Measurements from ENCODE around the gene HOXA3.

HOXA3 gene

DNA sequence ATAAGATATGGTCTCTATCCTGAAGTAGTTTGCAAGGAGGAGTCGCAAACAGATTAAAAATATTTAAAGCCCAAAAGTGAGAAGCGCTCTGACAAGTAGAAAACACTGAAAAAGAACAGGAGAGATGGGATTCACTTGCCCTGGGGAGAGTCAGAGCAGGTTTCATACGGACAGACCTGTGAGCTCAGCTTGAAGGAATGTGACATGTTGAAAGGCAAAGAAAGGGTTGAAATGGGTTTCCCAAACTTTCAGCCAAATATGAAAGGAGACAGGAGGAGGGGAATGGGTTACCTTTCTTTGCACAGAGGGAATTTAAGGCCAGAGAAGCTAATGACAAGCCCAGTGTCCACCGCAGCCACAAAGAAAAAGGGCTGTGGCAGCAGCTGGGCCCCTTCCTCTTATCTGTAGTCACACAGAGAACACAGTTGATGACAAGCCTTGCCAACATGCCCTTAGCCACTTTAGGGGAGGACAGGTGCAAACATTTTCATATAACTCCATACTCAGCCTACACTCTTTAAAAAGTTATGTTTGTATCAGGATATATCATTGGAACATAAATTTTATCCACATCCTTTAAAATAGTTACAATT is 71.4 kb downstream of the HOXA3 start:
- in situ Hi-C loops (cut with HindIII; ENCODE audit: low pct_ligation_motif_present, low sequenced_read_pairs): no loop called here
- Histone ChIP-seq H3K27me3 (replicated peaks) (no peaks in the 10 kb centered on the region), H3K27ac (no peak overlapping the region), H3K36me3 (replicated peaks) (no peaks in the 10 kb centered on the region), H3K4me3 (ENCODE audit: low read depth, low read length) (no peak overlapping the region)
- TF ChIP-seq, protein P1, sequence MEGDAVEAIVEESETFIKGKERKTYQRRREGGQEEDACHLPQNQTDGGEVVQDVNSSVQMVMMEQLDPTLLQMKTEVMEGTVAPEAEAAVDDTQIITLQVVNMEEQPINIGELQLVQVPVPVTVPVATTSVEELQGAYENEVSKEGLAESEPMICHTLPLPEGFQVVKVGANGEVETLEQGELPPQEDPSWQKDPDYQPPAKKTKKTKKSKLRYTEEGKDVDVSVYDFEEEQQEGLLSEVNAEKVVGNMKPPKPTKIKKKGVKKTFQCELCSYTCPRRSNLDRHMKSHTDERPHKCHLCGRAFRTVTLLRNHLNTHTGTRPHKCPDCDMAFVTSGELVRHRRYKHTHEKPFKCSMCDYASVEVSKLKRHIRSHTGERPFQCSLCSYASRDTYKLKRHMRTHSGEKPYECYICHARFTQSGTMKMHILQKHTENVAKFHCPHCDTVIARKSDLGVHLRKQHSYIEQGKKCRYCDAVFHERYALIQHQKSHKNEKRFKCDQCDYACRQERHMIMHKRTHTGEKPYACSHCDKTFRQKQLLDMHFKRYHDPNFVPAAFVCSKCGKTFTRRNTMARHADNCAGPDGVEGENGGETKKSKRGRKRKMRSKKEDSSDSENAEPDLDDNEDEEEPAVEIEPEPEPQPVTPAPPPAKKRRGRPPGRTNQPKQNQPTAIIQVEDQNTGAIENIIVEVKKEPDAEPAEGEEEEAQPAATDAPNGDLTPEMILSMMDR (IDR thresholded peaks at IDR 0.05; ENCODE audit: low read depth, low read length, missing control alignments): no peak
- DNase-seq: no peak

DNA sequence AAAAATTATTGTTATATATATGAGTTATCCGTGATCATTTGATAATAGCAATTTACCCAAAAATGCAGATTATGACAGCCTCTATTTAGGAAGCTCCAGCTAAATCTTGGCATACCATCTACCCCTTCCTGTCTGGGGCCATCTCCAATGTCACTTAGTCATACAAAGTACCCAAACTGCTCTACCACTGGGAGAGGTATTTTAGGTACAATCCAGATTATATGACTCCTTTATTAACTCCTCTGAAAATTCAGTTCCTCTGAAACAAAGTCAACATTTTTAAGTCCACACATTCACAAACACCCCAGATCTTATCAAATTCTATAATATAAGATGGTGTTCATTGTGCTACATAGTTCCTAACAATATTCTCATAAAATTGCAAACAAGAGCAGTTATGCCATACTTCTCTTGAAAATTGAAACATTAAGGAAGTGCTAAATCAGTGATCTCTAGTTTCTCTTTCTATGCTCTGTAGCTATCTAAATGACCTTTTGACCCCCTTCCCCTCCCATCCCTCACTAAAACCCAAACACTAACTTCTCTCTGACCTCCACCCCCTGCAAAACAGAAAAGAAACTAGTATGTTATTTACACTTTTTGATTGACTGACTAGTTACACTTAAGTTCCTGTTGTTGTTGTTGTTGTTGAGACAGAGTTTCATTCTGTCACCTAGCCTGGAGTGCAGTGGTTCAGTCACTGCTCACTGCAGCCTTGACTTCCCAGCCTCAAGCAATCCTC is 73.0 kb downstream of the HOXA3 start:
- no peak for DNase-seq
- in situ Hi-C loops (cut with HindIII; ENCODE audit: low pct_ligation_motif_present, low sequenced_read_pairs): no loop called here
- H3K27ac ChIP-seq: no peak overlapping the region

DNA sequence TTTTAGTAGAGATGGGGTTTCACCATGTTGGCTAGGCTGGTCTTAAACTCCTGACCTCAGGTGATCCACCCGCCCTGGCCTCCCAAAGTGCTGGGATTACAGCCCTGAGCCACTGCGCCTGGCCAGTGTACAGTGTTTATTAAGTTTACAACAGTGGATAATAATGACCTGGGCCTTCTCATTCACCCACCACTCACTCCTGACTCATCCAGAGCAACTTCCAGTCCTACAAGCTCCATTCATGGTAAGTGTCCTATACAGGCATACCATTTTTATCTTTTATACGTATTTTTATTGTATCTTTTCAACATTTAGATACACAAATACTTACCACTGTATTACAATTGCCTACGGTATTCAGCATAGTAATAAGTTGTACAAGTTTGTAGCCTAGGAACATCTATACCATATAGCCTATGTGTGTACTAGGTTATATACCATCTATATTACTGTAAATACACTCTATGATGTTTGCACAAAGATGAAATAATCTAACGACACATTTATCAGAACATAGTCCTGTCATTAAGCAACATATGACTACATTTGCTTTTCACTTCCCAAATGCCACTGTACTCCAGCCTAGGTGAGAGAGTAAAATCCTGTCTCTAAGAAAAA is 73.7 kb downstream of the HOXA3 start:
- H3K27me3 ChIP-seq (replicated peaks): no peaks in the 10 kb centered on the region
- DNase-seq: no peak
- TF ChIP-seq, protein P1 (IDR thresholded peaks at IDR 0.05; ENCODE audit: low read depth, low read length, missing control alignments): no peak
- no peak overlapping the region for H3K27ac ChIP-seq
- in situ Hi-C loops (cut with HindIII; ENCODE audit: low pct_ligation_motif_present, low sequenced_read_pairs): no loop called here
- no peaks in the 10 kb centered on the region for H3K36me3 ChIP-seq (replicated peaks)
- no peak overlapping the region for H3K4me3 ChIP-seq (ENCODE audit: low read depth, low read length)

More for the DNA sequence above, 73.0 kb downstream of the HOXA3 start:
- TF ChIP-seq, protein P1 (IDR thresholded peaks at IDR 0.05; ENCODE audit: low read depth, low read length, missing control alignments): no peak
- Histone ChIP-seq H3K4me3 (ENCODE audit: low read depth, low read length) (no peak overlapping the region), H3K36me3 (replicated peaks) (no peaks in the 10 kb centered on the region), H3K27me3 (replicated peaks) (no peaks in the 10 kb centered on the region)

DNA sequence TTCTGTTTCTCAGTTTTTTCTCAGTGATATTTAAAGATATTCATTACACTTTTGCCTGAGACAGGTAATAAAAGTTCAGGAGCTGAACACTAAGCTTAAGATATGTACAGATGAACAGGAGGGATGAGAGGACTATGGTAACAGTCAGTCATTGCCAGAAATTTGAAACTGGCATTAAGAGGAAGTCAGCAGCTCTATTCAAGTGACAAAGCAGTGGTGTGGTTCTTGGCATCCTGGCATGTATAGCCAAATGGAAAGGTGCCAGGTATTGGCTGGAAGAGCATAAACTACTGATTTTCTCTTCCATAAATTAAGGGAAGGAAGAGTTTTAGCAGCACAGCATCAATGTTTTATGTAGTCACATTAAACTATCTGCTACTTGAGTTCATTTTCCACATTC is 79.3 kb downstream of the HOXA3 start:
- Histone ChIP-seq H3K27me3 (replicated peaks) (no peaks in the 10 kb centered on the region), H3K4me3 (ENCODE audit: low read depth, low read length) (no peak overlapping the region), H3K36me3 (replicated peaks) (no peaks in the 10 kb centered on the region), H3K27ac (no peak overlapping the region)
- no peak for DNase-seq
- TF ChIP-seq, protein P1 (IDR thresholded peaks at IDR 0.05; ENCODE audit: low read depth, low read length, missing control alignments): no peak
- in situ Hi-C loops (cut with HindIII; ENCODE audit: low pct_ligation_motif_present, low sequenced_read_pairs): no loop called here

DNA sequence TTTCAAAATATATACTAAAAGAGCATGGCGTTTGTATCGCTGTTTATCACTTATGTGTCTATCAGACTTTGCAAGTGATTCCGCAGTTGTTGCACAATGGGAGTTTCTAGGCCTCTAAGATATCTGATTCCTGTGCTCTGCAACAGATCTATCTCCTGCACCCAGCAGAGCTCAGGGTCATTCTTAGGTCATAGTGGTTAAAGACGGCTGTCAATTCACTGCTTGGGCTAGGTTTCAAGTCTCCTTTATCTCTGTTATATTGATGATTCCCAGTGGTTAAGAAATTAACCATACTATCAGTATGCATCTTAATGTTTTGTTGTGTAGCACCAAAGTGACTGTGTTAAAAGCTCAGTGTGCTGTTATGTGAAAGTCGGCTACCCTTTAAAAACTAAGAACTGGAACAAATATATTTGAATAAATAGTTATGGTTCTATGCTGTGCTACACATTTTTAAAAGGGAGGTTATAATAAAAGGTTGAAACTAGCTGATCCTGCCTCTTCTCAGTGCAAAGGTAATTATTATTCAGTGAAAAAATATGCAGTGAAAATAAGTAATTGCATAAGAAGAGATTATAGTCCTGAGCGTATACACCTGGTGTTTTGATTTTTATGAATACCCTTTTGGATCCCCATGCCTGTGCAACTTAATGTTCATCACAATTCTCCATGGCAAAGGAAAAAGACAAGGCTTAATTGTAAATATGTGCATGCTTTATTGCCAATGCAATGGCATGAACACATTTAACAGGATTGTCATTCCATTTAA is 80.6 kb downstream of the HOXA3 start:
- Histone ChIP-seq H3K27me3 (replicated peaks) (no peaks in the 10 kb centered on the region), H3K27ac (no peak overlapping the region), H3K36me3 (replicated peaks) (no peaks in the 10 kb centered on the region), H3K4me3 (ENCODE audit: low read depth, low read length) (no peak overlapping the region)
- in situ Hi-C loops (cut with HindIII; ENCODE audit: low pct_ligation_motif_present, low sequenced_read_pairs): no loop called here
- DNase-seq: no peak
- TF ChIP-seq, protein P1 (IDR thresholded peaks at IDR 0.05; ENCODE audit: low read depth, low read length, missing control alignments): no peak
